HL-60 (cell line): ENCODE measurements around the gene RASAL3.

ENCODE experiments used
- DNase-seq, 2 experiments: peaks; one replicate each; pipeline ENCODE4 v3.0.0-alpha.2; 2010 to 2020; ENCODE audit warnings: low read depth in 1 of 2, low spot score in 1 of 2
- H3K27ac ChIP-seq: fragments of 250-450 bp; sonication (Bioruptor Pico); replicated peaks from 2 replicates; pipeline ENCODE4 v1.5.1; 2020; ENCODE audit warnings: mild to moderate bottlenecking, moderate library complexity
- H3K27me3 ChIP-seq: fragments of 250-450 bp; sonication (Bioruptor Pico); 2 replicates; pipeline ENCODE4 v1.5.1; 2021; ENCODE audit warnings: mild to moderate bottlenecking, moderate library complexity; ENCODE audit not compliant: insufficient read depth, poor library complexity, severe bottlenecking
- H3K4me3 ChIP-seq: replicated peaks from 2 replicates; pipeline ENCODE4 v1.5.1; 2011; ENCODE audit warnings: mild to moderate bottlenecking, control low read depth, low read length; ENCODE audit not compliant: insufficient read depth
- CTCF ChIP-seq: IDR thresholded peaks from one replicate; pipeline ENCODE4 v1.5.1; 2011; ENCODE audit warnings: low read length, control low read depth, inconsistent platforms; ENCODE audit not compliant: insufficient read depth
- GABPA ChIP-seq: IDR thresholded peaks from 2 replicates; pipeline ENCODE4 v1.6.1; 2012; ENCODE audit warnings: low read depth
- POLR2AphosphoS5 ChIP-seq: IDR thresholded peaks from 2 replicates; pipeline ENCODE4 v1.6.1; 2012; ENCODE audit warnings: low read depth
- SPI1 ChIP-seq: IDR thresholded peaks from 2 replicates; pipeline ENCODE4 v1.6.1; 2012; ENCODE audit warnings: low read depth, mild to moderate bottlenecking, borderline replicate concordance
- TF ChIP-seq, protein P1 (sequence below): IDR thresholded peaks from 2 replicates; pipeline ENCODE4 v1.6.1; 2012; ENCODE audit warnings: low read depth; ENCODE audit not compliant: insufficient replicate concordance

Gene RASAL3

DNA sequence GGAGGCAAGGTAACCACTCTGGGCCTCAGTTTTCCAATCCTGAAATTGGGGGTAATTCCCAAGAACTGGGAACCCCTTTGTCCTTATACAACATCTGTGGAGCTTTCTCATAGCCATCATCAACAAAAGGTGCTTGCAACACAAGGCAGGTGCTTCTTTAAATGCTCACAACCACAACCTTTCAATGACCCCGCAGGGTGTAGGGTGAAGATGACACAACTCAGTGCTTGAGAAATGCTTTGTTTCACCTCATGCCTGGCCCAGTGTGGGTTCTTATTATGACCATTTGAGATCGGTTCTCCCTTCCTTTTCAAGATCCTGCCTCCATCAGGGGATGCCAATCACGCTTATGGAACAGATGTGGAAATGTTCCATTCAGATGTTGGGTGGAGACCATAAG lies 23.0 kb downstream of the RASAL3 start:
- no peak for TF ChIP-seq SPI1
- TF ChIP-seq POLR2AphosphoS5 = no peak
- TF ChIP-seq, protein P1, sequence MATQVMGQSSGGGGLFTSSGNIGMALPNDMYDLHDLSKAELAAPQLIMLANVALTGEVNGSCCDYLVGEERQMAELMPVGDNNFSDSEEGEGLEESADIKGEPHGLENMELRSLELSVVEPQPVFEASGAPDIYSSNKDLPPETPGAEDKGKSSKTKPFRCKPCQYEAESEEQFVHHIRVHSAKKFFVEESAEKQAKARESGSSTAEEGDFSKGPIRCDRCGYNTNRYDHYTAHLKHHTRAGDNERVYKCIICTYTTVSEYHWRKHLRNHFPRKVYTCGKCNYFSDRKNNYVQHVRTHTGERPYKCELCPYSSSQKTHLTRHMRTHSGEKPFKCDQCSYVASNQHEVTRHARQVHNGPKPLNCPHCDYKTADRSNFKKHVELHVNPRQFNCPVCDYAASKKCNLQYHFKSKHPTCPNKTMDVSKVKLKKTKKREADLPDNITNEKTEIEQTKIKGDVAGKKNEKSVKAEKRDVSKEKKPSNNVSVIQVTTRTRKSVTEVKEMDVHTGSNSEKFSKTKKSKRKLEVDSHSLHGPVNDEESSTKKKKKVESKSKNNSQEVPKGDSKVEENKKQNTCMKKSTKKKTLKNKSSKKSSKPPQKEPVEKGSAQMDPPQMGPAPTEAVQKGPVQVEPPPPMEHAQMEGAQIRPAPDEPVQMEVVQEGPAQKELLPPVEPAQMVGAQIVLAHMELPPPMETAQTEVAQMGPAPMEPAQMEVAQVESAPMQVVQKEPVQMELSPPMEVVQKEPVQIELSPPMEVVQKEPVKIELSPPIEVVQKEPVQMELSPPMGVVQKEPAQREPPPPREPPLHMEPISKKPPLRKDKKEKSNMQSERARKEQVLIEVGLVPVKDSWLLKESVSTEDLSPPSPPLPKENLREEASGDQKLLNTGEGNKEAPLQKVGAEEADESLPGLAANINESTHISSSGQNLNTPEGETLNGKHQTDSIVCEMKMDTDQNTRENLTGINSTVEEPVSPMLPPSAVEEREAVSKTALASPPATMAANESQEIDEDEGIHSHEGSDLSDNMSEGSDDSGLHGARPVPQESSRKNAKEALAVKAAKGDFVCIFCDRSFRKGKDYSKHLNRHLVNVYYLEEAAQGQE = no peak
- TF ChIP-seq CTCF = no peak
- TF ChIP-seq GABPA = no peak
- H3K27me3 ChIP-seq = no peaks in the 10 kb centered on the region
- H3K4me3 ChIP-seq = no peak overlapping the region
- peak in 1 of 2 experiments; percentile 72 for DNase-seq
- H3K27ac ChIP-seq = no peak overlapping the region

- H3K27me3 ChIP-seq = no peaks in the 10 kb centered on the region
- DNase-seq = no peak
- no peak overlapping the region for H3K4me3 ChIP-seq
- TF ChIP-seq CTCF = no peak
- no peak overlapping the region for H3K27ac ChIP-seq
Observed at GRCh38 chr19:15439821-15440641, 24.3 kb downstream of the RASAL3 start.

DNA sequence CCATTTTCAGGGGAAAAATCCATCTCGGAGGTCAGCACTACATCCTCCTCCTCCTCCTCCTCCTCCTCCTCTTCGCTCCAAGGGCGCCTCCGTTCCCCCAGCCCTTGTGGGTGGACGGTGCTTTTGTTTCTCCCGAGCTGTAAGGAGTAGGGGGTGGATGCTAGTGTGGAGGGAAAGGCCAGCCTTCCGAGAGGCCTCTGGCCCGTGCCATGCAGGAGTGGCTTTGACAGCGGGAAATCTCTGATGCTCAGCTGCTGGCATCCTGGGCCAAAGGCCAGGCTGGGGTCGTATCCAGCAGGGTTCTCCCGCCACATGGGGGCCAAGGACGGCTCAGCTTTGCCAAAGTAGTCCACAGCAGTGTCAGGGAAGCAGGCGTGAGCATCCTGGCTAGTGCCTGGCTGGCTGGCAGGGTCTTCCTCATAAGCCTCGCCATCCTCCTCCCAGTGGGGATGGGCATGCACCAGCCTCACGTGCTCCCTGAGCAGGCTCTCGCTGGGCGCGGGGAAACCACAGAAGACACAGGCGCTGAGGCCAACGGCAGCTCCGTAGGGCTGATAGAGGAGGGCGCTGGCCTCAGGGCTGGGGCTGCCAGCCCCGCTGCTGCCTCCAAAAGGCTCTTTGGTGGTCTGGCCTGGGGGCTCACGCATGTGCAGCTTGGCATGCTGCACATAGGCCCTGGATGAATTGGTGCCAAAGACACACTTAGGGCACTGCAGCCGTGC lies 25.1 kb downstream of the RASAL3 start:
- Histone ChIP-seq H3K27me3 (no peaks in the 10 kb centered on the region), H3K4me3 (no peak overlapping the region), H3K27ac (no peak overlapping the region)
- TF ChIP-seq, protein P1 = no peak
- TF ChIP-seq POLR2AphosphoS5 = no peak
- TF ChIP-seq CTCF = no peak
- no peak for TF ChIP-seq GABPA
- TF ChIP-seq SPI1 = no peak
- DNase-seq = peak in 1 of 2 experiments; percentile 55
